Left lobe of liver (tissue), 2 donors: ENCODE results near the gene PRKAR1B. TPM values are rescaled to one million over a fixed set of nuclear protein-coding genes. Genes with fewer than 3 reads are reported as not detected.

Experiments
- ATAC-seq: fragments of 200-7000 bp; cut with Tn5 transposase; one replicate; pipeline ENCODE4 v1.9.1; 2020; ENCODE audit warnings: mild to moderate bottlenecking, moderate library complexity
- DNase-seq: peaks from one replicate; pipeline ENCODE4 v3.0.0-alpha.2; 2020; ENCODE audit warnings: low spot score
- total RNA-seq: library from RNA; stranded (reverse); gene quantifications from one replicate; pipeline ENCODE4 v1.2.1, GENCODE V29; 2021
- donor health status: DM: no; HTN: no; CAD: no; lungs with moderate emphysema.
- donor health status: DM: no; HTN: yes; CAD: no.

PRKAR1B gene
- total RNA-seq, 1 donor from 2014 or later = 7.0 TPM

GRCh38 chr7:594212-594913, 132.7 kb downstream of the PRKAR1B start:
- ATAC-seq (no peak), DNase-seq (no peak)

GRCh38 chr7:593324-594115, 133.6 kb downstream of the PRKAR1B start:
- ATAC-seq (no peak), DNase-seq (no peak)

GRCh38 chr7:591856-592628, 135.0 kb downstream of the PRKAR1B start:
- DNase-seq = no peak
- no peak for ATAC-seq

GRCh38 chr7:590731-591551, 136.1 kb downstream of the PRKAR1B start:
- DNase-seq (no peak), ATAC-seq (no peak)

- ATAC-seq (no peak), DNase-seq (no peak)
Measured at GRCh38 chr7:589781-590575, 137.1 kb downstream of the PRKAR1B start.

- peak; percentile 30 for ATAC-seq
Measured at GRCh38 chr7:587767-588166, 139.3 kb downstream of the PRKAR1B start.

DNA sequence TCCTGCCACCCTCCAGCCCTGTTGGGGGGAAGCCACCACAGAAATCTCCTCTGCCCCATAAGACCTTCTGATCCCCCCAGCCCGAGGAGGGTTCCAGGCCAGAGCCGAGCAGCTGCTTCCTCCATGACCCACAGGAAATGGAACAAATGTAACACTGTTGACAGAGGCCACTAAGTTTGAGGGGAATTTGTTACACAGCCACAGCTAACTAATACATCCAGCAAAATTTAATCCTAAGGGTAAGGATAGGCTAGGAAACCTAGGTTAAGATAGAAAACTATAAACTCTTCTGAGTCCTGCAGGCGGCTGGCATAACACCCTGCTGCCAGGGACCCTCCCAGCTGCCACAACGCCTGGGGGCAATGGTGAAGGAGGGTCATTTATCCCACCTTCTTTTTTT, 140.6 kb downstream of the PRKAR1B start:
- DNase-seq = no peak
- ATAC-seq = no peak

More at GRCh38 chr7:587767-588166, 139.3 kb downstream of the PRKAR1B start:
- no peak for DNase-seq

DNA sequence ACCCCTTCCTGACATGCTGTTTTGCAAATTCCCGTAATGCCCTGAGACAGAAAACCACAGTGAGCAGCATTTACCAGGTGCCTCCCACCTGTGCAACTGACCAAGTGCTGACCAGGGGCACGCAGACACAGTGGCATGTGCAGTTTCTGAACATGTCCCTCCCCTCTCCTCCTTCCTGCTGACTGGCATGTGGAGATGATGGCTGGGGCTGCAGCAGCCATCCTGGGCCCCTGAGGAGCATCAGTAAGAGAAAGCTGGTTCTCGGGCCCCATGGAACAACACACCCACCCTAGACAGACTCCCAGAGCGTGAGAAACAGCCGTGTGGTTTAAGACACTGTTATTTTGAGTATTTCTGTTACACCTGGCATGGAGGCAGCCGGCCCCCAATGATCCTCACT, 141.2 kb downstream of the PRKAR1B start:
- ATAC-seq (no peak), DNase-seq (no peak)

- DNase-seq (no peak), ATAC-seq (no peak)
Measured at GRCh38 chr7:585229-585711, 141.8 kb downstream of the PRKAR1B start.

DNA sequence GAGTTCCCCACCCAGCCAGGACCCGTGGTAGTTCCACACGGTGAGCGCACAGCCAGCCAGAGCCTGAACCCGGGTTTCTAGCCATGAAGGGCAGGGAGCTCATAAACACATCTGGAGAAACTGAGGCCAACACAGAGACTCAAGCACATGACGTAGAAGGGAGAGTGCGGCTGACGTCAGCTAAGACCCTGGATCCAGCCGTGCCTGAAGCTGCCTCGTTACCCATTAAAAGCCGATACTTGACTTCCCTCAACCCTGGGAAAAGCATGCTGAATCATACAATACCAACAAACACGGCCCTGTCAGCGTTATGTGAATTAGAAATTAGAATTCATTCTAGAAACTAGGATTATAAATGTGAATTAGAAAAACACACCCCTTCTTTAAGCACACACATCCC, 142.3 kb downstream of the PRKAR1B start:
- DNase-seq (no peak), ATAC-seq (no peak)

- ATAC-seq (no peak), DNase-seq (no peak)
Measured at GRCh38 chr7:584122-584465, 143.0 kb downstream of the PRKAR1B start.

- DNase-seq (no peak), ATAC-seq (no peak)
Measured at GRCh38 chr7:583410-584121, 143.5 kb downstream of the PRKAR1B start.

- DNase-seq (no peak), ATAC-seq (no peak)
Measured at GRCh38 chr7:582931-583330, 144.2 kb downstream of the PRKAR1B start.

DNA sequence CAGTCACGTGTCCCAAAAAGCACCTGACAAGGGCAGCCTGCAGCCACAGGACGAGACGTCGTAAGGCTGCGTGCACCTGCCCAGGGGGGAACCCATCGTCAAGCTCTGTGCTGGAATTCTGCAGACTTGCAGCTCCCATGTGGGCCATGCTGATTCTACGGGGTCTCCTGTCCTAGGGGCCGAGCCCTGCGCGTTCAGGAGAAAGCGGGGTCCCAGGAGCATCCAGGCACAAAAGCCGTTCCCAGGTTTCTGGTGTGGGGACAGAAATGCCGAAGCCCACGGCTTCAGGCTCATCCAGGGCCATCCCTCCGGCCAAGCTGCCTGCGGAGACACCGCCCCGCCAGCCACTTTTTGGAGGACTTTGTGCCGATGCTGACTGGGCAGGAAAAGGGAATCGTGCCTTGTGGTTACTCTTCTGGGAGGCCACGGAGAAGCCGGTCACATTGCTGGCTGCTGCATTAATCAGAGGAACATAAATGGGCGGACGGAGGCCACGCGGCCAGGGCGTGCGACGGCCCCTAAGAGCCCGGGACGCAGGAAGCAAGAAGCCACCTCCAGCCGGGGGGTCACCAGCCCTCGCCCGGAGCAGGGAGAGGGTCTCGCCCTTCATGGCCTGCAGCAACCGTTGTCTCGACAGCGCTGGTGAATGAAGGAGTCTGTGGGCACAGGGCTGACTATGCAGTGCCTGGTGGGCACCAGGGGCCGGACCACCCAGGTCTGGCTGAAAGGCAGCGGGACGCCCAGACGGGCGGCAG, 144.8 kb downstream of the PRKAR1B start:
- no peak for DNase-seq
- ATAC-seq = no peak

- no peak for ATAC-seq
- DNase-seq = no peak
Measured at GRCh38 chr7:578386-578785, 148.7 kb downstream of the PRKAR1B start.

DNA sequence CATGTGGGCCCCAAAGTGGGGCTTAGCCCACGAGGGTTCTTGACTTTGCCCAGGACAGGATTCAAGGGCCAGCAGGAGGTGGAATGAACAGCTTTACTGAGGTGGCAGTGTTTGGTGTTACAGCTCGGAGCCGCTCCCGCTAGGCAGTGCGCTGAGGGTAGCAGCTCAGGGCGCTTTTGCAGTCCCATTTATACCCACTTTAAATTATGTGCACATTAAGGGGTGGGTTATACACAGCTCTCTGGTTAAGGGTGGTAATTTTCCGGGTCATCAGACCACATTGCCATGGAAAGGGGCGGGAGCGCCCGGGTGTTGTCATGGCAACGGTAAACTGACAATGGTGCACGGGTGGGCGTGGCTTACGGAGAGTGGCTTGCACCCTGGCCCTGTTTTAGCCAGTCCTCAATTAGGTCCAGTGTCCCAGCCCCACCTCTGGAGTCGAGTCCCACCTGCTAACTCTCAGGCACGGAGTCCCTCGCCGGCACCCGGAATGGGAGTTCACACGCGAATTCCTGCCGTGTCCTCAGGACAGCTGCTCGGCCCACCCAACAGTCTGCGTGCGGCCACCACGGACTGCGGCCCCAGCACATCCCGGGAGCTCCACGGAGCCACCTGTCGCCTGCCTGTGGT, 149.2 kb downstream of the PRKAR1B start:
- no peak for DNase-seq
- no peak for ATAC-seq

DNA sequence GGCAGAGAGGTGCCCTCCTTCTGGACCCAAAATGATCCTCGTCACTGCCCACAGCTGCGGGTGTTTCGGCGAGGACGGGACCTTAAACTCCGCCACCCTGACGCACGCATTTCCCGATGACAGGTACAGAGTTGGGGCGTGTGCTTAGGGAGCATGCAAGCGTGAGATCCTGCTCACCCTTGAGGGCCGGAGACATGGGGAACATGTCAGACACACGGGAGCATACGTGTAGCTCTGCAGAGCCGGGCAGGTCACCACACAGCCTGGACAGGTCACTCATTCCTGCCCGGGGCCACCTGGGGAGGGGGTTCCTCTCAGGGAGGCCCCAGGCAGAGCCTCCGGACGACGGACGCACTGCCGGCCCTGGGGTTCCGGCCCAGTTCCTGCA, 149.8 kb downstream of the PRKAR1B start:
- no peak for ATAC-seq
- no peak for DNase-seq
